GM18507 (cell line): ENCODE measurements around the gene STRAP.

Experiments used
- DNase-seq: peaks from one replicate; pipeline ENCODE4 v3.0.0; 2011; ENCODE audit warnings: low read depth; ENCODE audit not compliant: insufficient read length; ENCODE audit errors: extremely low spot score
- FAIRE-seq: peaks from 2 replicates; lab custom pipeline; 2011; peaks lifted over from hg19 to GRCh38; lab: Jason Lieb, UNC

Gene STRAP

GRCh38 chr12:15882118-15882971 is at the start of gene STRAP:
TSS of gene STRAP (plus strand) at chr12:15882387. CDS start at chr12:15882708, 321 bp downstream.
- FAIRE-seq, result peak; percentile 99
- peak; percentile 91 for DNase-seq

DNA sequence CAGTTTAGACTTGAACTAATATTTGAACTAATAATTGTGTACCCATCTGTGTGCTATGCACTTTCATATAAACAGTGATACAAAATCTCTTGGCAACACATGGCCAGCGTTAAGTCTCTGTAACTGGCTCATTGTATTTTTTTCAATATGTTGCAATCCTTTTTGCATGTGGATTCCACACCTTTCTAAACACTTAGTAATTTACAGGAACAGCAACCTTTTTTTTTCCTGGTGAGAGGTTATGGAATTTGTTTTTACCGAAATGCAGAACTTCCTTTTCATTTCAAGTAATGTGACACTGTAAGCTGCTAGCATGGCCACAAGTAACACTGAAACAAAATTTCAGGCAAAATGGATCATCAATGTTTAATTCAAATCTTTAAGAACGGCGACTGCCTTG is 47.6 kb upstream of the STRAP start:
- DNase-seq, result no peak
- no peak for FAIRE-seq

GRCh38 chr12:15837141-15837790 is 44.9 kb upstream of the STRAP start:
- no peak for DNase-seq

DNA sequence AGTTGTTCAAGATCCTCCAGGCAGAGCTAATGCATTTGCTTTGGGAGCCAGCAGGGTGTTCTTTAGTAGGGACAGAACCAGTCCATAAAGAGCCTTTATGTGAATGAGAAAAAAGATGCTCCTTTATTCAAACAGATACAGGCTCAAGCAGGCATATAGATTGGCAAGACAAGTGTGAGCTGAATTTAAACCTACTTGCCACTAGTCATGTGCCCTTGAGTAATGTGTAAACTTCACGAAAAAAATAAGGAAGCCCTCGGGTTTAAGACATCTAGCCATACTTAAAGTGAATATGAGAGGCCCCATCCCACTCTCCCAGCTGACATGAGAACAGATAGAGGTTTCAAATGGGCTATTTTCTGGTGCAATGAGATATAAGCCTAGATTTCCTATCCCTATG is 43.1 kb upstream of the STRAP start:
- no peak for DNase-seq
- no peak for FAIRE-seq

More at GRCh38 chr12:15837141-15837790, 44.9 kb upstream of the STRAP start:
- no peak for FAIRE-seq

DNA sequence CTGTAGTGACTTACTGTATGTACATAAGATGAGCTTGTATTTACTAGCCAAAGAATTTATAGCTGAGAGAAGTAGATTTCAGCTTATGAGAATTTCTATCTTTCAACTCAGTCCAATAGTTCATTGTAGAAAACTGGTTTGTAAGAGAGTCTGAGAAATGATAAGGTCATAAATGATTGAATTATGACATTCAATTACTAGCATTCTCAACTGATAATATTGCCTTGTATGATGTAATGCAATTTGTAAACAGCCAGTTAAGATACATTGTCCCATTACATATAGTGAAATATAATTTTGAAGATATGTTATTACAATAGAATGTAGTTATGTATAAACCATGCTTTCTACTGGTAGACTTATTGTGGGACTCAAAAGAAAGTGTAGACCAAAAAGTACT is 42.5 kb upstream of the STRAP start:
- no peak for FAIRE-seq

DNA sequence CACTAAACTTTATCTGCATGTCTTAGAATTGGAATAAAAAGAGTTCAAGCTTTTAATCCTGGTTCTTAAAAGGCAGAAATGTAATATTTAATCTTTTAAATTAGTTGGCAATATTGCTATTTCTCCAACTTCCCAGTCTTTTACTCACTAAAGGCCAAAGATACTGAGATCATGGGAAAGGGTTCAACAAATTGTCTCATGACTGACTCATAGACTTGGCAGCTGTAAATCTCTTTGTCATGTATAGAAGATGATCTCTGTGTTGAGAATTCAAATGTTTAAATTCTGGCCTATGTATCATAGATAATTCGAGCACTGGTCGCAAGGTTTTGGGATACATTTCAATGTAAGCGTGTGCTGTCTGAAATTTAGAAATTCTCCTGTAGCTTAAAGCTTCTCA is 40.1 kb upstream of the STRAP start:
- DNase-seq, result no peak
- FAIRE-seq, result no peak

More for the DNA sequence above, 42.5 kb upstream of the STRAP start:
- no peak for DNase-seq

- DNase-seq, result no peak
- FAIRE-seq, result no peak
These were observed 35.3 kb upstream of the STRAP start for GRCh38 chr12:15846887-15847286.

DNA sequence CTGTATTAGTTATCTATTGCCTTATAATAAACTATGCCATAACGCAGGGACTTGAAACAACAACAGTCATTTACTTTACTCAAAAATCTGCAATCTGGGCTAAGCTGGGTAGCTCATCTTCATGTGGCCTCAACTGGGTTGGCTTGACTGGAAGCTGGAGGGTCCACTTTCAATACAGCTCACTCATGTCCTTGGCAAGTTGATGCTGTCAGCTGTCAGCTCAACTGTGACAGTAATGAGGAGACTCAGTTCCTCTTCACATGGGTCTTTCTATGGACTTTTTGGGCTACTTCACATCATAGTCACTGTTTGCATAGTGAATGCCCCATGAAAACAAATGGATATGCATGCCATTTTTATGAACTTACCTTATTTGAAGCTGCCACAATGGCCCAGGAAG is 33.6 kb upstream of the STRAP start:
- DNase-seq, result no peak
- no peak for FAIRE-seq

DNA sequence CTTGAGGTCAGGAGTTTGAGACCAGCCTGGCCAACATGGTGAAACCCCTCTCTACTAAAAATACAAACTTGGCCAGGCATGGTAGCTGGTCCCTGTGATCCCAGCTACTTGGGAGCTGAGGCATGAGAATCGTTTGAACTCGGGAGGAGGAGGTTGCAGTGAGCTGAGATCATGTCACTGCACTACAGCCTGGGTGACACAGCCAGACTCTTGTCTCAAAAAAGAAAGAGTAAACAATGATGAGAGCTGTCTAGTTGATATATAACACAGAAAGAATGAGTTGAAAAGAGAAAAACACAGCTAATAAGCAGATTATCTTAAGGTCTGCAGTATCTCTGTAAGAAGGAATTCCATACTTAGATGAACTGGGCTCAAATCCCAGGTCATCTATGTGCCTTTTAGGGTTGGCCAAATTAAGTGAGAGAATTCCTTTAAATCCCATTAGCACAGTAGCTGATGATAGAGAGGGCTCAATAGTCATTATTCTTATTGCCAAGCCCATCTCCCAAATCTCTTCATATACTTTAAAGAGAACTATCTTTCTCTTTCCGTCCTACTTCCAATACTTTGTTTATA is 31.1 kb upstream of the STRAP start:
- FAIRE-seq, result no peak
- DNase-seq, result no peak

GRCh38 chr12:15851919-15852318 is 30.3 kb upstream of the STRAP start:
- DNase-seq (no peak), FAIRE-seq (no peak)

GRCh38 chr12:15852383-15852782 is 29.8 kb upstream of the STRAP start:
- DNase-seq (no peak), FAIRE-seq (no peak)

DNA sequence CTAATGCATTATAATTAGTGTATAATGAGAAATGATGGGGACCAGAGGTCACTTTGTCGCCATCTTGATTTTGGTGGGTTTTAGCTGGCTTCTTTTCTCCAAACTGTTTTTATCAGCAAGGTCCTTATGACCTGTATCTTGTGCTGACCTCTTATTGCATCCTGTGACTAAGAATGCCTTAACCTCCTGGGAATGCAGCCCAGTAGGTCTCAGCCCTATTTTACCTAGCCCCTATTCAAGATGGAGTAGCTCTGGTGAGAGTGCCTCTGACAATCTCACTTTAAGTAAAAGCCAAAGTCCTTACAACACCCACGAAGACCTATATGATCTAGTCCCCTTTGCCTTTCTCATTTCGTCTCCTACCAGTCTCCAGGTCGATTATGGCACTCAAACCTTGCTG is 28.3 kb upstream of the STRAP start:
- FAIRE-seq (no peak), DNase-seq (no peak)

GRCh38 chr12:15854916-15855315 is 27.3 kb upstream of the STRAP start:
- no peak for FAIRE-seq
- DNase-seq, result no peak

DNA sequence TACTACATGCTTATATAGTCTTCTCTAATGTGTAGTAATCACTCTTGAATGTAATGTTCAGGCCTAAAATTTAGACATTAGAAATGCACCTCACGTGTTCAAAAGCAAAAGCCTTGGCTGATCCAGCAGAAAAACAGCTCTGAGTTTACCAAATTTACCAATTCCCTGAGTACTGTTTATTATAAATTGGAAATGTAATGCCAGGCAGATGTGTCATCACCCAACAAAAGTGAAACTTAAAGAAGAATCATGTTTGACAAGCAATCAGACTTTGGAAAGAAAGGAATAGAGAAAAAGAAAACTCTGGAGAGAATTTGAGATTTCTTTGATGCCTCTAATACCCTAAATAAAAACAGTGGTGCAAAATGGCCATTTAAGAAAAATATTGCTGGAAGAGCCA is 26.5 kb upstream of the STRAP start:
- DNase-seq (no peak), FAIRE-seq (no peak)

DNA sequence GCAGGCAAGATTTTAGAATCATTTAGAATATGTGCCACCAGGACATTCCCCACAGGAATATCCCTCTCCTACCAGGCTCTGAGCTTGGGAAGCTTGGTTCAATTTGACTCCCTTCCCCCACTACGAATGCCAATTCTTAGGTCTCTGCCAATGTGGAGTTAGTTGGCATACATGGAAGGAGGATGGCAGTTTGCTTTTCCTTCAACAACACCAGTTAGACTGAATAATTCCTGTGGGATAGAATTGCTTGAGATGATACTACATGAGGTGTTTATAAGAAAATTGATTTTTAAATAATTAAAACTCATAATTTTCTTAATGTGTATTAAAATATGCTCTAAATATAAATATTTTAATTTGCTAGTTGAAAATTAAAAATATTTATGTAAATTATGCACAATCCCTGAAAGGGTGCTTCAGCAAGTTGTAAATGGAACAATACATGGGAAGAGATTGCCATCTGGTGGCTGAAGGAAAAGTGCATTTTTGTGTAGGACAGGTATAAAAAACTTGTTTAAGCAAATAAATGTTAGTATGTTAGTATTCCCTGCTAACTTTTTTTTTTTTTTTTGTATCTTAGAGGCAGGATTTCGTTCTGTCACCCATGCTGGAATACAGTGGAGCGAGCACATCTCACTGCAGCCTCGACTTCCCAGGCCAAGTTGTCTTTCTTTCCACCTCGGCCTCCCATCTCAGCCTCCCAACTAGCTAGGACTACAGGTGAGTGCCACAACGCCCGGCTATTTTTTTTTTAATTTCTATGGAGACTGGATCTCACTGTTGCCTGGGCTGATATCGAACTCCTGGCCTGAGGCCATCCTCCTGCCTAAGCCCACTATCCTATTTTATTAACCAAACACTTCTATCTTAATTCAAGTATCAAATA is 25.8 kb upstream of the STRAP start:
- DNase-seq, result no peak
- peak; percentile 67 for FAIRE-seq

GRCh38 chr12:15858353-15858752 is 23.8 kb upstream of the STRAP start:
- DNase-seq (no peak), FAIRE-seq (no peak)

DNA sequence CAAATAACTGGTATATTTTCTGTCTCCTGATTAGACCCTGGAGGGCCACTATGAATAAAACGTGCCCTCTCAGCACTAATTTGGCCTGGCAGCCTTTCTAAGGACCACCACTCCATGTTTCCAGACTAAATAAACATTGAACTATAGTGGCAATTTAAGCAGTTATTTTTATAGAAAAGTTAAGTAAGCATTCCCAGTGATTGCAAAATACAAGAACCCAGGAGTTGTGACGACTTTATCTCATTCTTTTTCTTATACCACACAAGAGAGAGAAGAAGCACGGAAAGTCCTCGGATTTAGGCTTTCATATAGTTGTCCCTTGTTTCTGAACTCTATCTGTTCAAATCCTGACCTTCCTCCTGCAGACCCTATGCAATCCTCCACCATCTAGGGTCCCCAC is 23.1 kb upstream of the STRAP start:
- DNase-seq (no peak), FAIRE-seq (no peak)

DNA sequence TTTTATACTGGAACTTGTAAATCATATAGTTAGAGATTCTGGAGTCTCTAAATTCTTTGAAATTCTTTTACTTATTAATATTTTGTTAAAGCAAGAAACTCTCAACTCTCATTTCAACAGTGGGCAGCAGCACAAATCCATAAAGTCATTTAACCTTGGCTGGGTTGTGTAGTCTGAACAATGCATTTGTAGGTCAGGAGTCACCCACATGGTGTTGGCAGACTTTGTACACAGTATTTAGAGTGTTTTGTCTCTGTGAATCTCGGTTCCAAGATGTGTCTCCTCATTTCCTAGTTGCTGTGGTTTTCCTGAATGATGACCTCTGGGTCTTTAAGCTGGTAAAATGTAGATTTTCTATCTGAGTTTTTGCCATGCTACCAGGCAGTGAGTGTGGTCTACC is 20.8 kb upstream of the STRAP start:
- FAIRE-seq (no peak), DNase-seq (no peak)

DNA sequence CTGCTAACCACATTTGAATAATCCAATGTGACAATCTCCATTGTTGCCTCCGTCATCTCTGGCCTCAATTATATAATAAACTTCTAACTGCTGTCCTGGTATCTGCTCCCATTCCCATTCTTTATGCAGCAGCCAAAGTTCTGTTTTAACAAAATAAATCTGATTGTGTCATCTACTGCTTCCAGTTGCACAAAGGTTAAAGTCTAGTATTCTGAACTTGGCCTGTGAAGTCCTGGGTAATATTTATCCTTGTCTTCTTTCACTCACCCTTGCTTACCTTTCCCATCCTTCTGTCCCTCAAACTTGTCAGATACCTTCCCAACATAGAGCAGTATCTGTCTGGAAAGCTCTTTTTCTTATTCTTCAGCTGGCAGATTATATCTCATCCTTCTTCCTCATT is 19.3 kb upstream of the STRAP start:
- DNase-seq (no peak), FAIRE-seq (no peak)

- FAIRE-seq (no peak), DNase-seq (no peak)
These were observed 18.8 kb upstream of the STRAP start for GRCh38 chr12:15863372-15863771.
